Ammon's horn (tissue), 1 donor: ENCODE data around the gene FFAR3.

ENCODE experiments used
- DNase-seq: peaks from one replicate; pipeline ENCODE4 v3.0.0-alpha.2; 2016; ENCODE audit warnings: low spot score

Gene FFAR3

GRCh38 chr19:35331551-35332214 is 26.6 kb upstream of the FFAR3 start:
- no peak for DNase-seq

- DNase-seq = no peak
These were observed 25.4 kb upstream of the FFAR3 start for GRCh38 chr19:35332817-35333216.

- DNase-seq = no peak
These were observed 24.0 kb upstream of the FFAR3 start for GRCh38 chr19:35334144-35334753.

GRCh38 chr19:35336166-35336955 is 21.9 kb upstream of the FFAR3 start:
- DNase-seq = no peak

GRCh38 chr19:35337097-35337983 is 20.9 kb upstream of the FFAR3 start:
- DNase-seq = no peak

GRCh38 chr19:35337984-35338296 is 20.3 kb upstream of the FFAR3 start:
- DNase-seq = no peak

GRCh38 chr19:35340431-35340830 is 17.8 kb upstream of the FFAR3 start:
- no peak for DNase-seq

GRCh38 chr19:35341006-35341405 is 17.3 kb upstream of the FFAR3 start:
- no peak for DNase-seq

- no peak for DNase-seq
These were observed 16.6 kb upstream of the FFAR3 start for GRCh38 chr19:35341565-35342225.

GRCh38 chr19:35342430-35342829 is 15.8 kb upstream of the FFAR3 start:
- no peak for DNase-seq

GRCh38 chr19:35344511-35345031 is 13.7 kb upstream of the FFAR3 start:
- DNase-seq = no peak

- no peak for DNase-seq
These were observed 12.6 kb upstream of the FFAR3 start for GRCh38 chr19:35345671-35346111.

- no peak for DNase-seq
These were observed 11.8 kb upstream of the FFAR3 start for GRCh38 chr19:35346193-35347052.

- peak; percentile 40 for DNase-seq
These were observed 10.9 kb upstream of the FFAR3 start, which contains the start of gene FFAR1 for GRCh38 chr19:35347171-35347929. TSS of gene FFAR1 (plus strand) at chr19:35347902. CDS start at chr19:35351552, 3,650 bp downstream.

GRCh38 chr19:35347930-35348298 is 10.3 kb upstream of the FFAR3 start:
- DNase-seq = no peak

- DNase-seq = no peak
These were observed 9.2 kb upstream of the FFAR3 start for GRCh38 chr19:35348911-35349611.

- no peak for DNase-seq
These were observed 8.4 kb upstream of the FFAR3 start for GRCh38 chr19:35349614-35350521.

- DNase-seq = no peak
These were observed 7.7 kb upstream of the FFAR3 start for GRCh38 chr19:35350591-35350990.
